DMS53 treated with DMSO at 0.1 percent for 48 hours (cell line): ENCODE data around the gene ARPC5.
A peak's percentile ranks its signal among the peaks of the same experiment; 100 is the strongest.
"Not testable (repeated sequence)": the region's sequence is repeated elsewhere in the genome, so short reads cannot be mapped to it uniquely, and the experiment has no call there.

Source experiments
- DNase-seq: peaks from one replicate; lab custom pipeline; 2025; ENCODE audit not compliant: unreplicated experiment; lab: John Stamatoyannopoulos, UW

ARPC5 gene

GRCh38 chr1:183635606-183636333 lies at the start of gene ARPC5:
TSS of gene ARPC5 (minus strand) at chr1:183635783. CDS start at chr1:183635659, 124 bp downstream.
- DNase-seq: peak; percentile 92

- DNase-seq: peak; percentile 59
Observed at GRCh38 chr1:183685112-183685713, 49.6 kb upstream of the ARPC5 start.

DNA sequence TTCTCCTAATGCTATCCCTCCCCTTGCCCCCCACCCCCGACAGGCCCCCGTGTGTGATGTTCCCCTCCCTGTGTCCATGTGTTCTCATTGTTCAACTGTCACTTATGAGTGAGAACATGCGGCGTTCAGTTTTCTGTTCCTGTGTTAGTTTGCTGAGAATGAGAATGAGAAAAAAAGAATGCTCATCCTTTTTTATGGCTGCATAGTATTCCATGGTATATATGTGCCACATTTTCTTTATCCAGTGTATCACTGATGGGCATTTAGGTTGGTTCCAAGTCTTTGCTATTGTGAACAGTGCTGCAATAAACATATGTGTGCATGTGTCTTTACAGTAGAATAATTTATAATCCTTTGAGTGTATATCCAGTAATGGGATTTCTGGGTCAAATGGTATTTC lies 43.8 kb upstream of the ARPC5 start:
- not testable (repeated sequence) for DNase-seq

DNA sequence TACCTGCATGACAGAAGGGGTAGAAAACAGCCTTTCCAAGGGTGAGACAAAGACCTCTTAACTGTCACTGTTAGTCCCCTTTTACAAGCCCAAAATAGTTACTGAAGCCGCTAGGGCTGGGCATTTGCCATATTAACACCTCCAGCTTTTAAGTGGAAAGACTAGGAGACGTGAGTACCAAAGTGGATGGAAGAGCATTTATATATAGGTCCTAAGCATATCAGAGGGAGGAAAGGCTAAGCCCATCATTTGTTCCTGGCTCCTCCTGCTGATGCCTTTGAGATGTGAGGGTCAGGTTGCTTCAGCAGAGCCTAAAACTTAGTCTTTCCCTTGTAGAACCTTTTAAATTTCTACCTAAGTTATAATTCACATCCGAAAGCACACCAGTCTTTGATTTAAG lies 43.2 kb upstream of the ARPC5 start:
- no peak for DNase-seq

DNA sequence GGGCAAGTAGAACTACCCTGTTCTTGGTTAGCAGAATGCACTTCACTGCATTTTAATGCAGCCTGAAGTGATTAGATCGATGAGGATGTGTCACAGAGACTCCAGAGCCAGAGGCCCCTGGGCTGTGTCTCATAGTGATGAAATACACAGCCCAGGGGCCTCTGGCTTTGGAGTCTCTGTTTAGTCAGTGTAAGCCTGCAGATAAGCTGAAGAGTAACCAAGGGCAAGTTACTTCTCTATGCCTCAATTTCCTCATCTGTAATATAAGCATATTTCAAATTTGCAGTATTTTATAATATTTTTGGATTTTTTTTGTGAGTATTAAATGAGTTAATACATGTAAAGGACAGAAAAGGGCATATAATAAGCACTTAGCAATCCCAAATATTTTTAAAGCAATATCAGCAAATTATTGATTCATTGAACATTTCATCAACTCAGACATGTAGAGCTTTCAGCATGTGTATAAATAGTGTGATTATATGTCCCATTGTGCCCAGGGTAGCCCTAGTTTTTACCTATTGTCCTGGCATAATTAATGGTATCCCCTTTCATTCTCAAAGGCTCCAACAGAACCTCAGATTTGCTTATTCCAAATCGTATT lies 41.1 kb upstream of the ARPC5 start:
- DNase-seq: no peak

GRCh38 chr1:183675883-183676585 lies 40.5 kb upstream of the ARPC5 start:
- no peak for DNase-seq

- no peak for DNase-seq
Observed at GRCh38 chr1:183675381-183675780, 39.8 kb upstream of the ARPC5 start.

DNA sequence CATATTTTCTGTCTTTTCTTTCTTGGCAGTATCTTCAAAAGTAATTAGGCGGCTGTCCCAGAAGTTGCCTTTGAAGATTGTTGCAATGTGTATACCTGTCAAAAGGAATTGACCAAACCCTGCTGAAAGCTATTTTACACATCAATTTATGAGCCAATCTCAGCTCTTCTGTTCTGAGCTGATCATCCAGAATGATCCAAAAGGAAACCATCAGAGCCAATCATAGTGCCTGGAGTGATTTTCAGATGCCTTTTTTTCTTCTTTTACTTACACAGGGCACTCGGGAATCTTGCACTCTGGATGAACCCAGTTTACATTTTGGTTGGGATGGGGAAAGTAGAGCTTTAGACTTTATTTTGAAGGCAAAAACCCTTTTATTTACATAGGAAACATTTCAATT lies 39.3 kb upstream of the ARPC5 start:
- DNase-seq: no peak

DNA sequence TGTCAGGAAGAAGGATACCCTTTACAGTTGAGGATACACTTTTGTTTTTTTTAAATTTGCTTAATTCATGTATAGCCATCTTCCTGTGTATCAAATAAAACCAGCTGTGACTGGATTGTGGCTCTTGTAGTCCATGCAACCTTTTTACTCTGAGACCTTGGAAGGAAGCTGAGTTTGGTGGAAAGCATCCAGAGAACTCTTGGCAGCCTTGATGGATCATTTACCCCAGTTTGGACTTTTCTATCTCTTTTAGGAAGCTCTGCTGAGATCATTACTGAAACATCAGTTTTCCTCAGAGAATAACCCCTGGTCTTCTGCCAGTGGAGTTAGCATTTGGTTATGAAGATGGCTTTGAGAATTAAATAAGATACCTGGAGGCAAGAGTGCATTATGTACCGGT lies 38.8 kb upstream of the ARPC5 start:
- no peak for DNase-seq

DNA sequence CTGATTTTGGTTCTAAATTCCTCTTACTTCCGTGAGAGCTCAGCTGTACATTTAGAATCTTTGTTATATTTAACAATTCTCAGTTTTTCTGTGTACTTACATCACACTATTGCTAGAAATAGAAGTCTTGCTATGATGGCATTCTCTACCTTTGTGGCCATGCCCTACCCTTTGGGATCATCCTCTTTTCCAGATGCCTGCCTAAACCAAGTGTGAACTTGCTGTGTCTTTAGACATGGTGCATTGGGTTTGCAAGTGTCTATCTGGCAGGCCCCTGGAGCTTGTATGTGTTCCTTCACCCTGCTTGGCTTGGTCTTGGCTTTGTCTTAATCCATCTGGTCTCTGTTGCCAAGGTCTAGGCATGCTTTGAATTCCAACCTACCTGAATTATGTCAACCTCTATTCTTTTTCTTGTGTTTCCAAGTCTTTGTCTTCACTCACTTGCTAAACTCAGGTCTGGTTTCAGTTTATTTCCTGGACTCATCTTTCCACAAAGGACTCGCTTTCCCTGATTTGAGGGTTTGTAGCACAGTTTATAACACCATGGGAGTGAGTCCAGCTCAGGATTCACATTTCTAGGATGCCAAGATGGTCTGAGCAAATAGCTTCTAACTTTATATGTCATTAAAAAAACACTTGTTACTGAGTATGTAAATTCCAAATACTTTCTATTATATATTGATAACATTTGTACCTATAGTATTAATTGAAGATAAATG lies 38.2 kb upstream of the ARPC5 start:
- DNase-seq: no peak

DNA sequence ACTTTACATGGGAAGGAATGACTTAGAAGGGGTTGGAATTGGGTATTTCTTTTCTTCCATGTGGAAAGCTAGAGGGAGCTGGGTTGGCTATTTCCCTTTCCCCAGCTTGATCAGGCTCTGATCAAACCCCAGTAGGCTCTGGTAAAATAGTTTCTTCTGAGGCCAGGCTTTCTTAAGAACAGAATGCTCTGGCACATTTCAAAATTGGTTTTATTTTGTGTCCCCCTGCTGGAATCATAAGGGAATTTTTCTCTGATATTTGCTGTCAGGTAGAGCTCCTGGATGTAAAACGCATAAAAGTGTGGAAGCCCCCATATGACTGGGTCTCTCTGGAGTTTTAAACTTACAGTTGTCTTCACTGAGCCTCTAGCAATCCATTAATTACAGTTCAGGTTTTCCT lies 34.6 kb upstream of the ARPC5 start:
- DNase-seq: no peak

- no peak for DNase-seq
Observed at GRCh38 chr1:183656355-183656754, 20.8 kb upstream of the ARPC5 start.

DNA sequence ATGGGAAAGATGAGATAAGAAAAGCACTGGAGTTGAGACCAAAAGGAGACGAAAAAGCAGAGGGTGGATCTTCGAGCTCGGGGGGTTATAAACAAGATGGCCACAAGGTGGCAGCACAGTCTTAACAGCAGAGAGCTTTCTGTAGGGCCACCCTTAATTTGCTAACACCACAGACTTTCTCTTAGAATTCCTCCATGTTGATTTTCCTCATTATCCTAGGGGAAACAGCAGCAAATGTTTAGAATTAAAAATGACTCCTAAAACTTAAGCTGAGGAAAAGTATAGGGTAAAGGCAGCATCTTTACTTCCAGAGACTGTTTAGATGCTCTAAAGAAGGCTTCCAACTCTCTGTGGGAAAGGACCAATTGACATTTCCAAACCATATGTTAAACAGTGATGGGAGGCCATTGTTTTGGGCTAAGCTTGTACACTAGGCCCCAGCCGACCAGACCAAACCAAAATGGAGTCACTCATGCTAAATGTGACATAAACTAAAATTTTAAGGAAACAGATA lies 20.0 kb upstream of the ARPC5 start:
- peak; percentile 77 for DNase-seq

GRCh38 chr1:183654706-183655105 lies 19.1 kb upstream of the ARPC5 start:
- DNase-seq: no peak

GRCh38 chr1:183653876-183654451 lies 18.4 kb upstream of the ARPC5 start:
- DNase-seq: no peak

- DNase-seq: no peak
Observed at GRCh38 chr1:183653462-183653794, 17.8 kb upstream of the ARPC5 start.

DNA sequence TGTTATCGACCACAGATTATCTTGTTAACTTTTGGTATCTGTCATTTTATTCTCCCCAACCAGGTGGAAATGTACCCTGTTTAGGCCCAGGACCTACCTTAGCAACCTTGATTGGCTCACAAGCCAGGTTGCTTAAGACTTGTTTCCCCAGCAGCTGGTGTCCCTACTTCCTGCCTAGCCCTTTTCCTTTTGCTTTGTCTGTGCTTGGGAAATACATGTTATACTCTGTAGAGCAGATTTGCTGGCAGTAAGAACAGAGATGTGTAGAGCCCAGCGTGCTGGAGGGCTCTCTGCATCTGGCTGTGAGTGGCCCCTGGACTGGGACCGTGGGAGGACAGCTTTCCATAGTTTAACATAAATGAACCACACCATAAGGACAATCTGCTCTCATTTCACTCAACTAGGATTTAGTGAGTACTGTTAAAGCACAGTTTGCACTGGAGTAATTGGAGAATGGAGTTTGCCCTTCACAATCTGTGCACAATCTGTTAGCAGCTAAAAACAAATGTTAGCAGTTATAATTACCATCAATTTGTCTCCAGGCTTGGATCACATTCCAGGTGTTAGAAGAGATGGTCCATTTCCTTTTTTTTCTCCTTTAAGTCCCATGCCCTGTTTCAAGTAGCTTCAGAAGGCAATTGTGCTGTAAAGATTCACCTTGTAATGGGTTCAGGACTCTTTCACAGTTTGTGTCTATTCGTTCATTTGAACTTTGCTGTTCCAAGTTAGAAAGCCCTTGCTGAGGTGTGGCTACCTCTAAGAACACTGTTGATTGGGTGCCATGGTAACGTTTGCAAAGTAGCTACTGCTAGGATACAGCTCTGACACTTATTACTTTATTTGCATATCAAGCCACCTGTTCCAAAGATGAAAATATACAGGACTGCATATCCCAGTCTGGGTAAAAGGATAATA lies 17.2 kb upstream of the ARPC5 start, which contains the start of gene APOBEC4:
Gene APOBEC4, minus strand, starts transcription at position 770 of the 915 bp plus-strand sequence. CDS start 4,535 bp downstream, outside the sequence.
- no peak for DNase-seq

DNA sequence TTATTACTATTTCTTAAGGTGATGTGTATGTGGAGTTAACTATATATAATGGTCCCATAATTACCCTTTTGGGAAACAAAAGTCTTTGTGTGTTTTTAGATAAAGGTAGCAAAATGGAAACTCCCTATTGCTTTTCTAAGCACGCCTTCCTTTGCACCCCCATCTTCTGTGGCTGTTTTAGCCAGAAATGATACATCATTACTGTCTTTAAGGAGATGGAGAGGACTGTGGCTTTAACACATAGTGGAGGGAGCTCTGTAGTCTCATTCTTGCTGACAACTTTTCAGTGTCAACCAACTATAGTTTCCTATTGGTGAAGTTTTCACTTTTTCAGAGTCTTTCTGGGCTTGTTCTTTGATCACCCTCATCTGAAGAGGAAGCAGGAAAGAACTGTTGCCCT lies 16.5 kb upstream of the ARPC5 start:
- DNase-seq: no peak

- no peak for DNase-seq
Observed at GRCh38 chr1:183651612-183652011, 16.0 kb upstream of the ARPC5 start.

DNA sequence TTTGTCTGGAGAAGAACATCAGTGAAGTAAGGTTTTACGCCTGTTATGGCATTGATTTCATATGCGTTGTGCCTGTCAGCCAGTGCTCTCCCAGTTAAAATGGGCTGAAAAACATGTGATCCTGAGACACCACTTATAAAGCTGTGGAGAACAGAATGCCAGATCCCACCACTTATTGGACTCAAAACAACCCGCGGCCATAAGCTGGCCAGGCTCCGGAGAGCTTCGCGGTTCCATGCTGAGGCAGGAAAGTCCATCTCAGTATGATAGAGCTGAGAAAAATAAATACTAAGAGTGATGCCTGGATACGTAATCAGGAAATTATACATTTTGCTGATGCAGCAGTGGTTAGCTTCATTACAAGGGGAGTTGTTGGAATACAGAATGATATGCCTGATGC lies 12.5 kb upstream of the ARPC5 start:
- no peak for DNase-seq
